GM12878 (cell line): Measurements from ENCODE around the gene EBLN1. TPM values are rescaled to one million over a fixed set of nuclear protein-coding genes. Genes with fewer than 3 reads are reported as not detected.

Experiments used
- ATF2 ChIP-seq: IDR thresholded peaks from 2 replicates; pipeline ENCODE4 v1.6.1; 2012; ENCODE audit warnings: low read length, inconsistent platforms
- BACH1 ChIP-seq: fragments of 450-650 bp; IDR thresholded peaks from 2 replicates; pipeline ENCODE4 v1.6.1; 2017; ENCODE audit warnings: mild to moderate bottlenecking, borderline replicate concordance
- BMI1 ChIP-seq: fragments of 450-650 bp; IDR thresholded peaks from 2 replicates; pipeline ENCODE4 v1.6.1; 2016; ENCODE audit warnings: mild to moderate bottlenecking, moderate library complexity, borderline replicate concordance
- CBFB ChIP-seq: IDR thresholded peaks from 2 replicates; pipeline ENCODE4 v1.6.1; 2016; ENCODE audit warnings: antibody characterized with exemption, low read depth
- CEBPB ChIP-seq, 2 experiments: fragments of 150-350 bp in 1 of 2; IDR thresholded peaks; 2 replicates each; pipeline ENCODE4 v1.6.1; 2012 to 2014; ENCODE audit warnings: low read depth in 2 of 2, low read length in 2 of 2, borderline replicate concordance in 1 of 2, inconsistent platforms in 1 of 2
- DPF2 ChIP-seq: fragments of 450-650 bp; IDR thresholded peaks from 2 replicates; pipeline ENCODE4 v1.6.1; 2017; ENCODE audit warnings: mild to moderate bottlenecking
- EGR1 ChIP-seq, 2 experiments: IDR thresholded peaks; 1 replicate in 1 of 2; 2 replicates in 1 of 2; pipeline ENCODE4 v1.6.1; 2011 to 2012; ENCODE audit warnings: low read depth in 2 of 2, low read length in 2 of 2, borderline replicate concordance in 1 of 2, mild to moderate bottlenecking in 1 of 2, moderate library complexity in 1 of 2
- FOXK2 ChIP-seq: fragments of 450-650 bp; IDR thresholded peaks from 2 replicates; pipeline ENCODE4 v1.6.1; 2017; ENCODE audit warnings: mild to moderate bottlenecking, moderate library complexity
- GABPA ChIP-seq: IDR thresholded peaks from 2 replicates; pipeline ENCODE4 v1.6.1; 2014; ENCODE audit warnings: antibody characterized with exemption, low read depth, mild to moderate bottlenecking, inconsistent platforms
- GATAD2B ChIP-seq: fragments of 450-650 bp; conservative IDR thresholded peaks from 2 replicates; pipeline ENCODE4 v1.6.1; 2017; ENCODE audit warnings: low read depth, mild to moderate bottlenecking, moderate library complexity
- HDAC2 ChIP-seq: fragments of 200-600 bp; sonication (generic); IDR thresholded peaks from 2 replicates; pipeline ENCODE4 v1.6.1; 2017
- MTA2 ChIP-seq: fragments of 450-650 bp; IDR thresholded peaks from 2 replicates; pipeline ENCODE4 v1.6.1; 2016; ENCODE audit warnings: low read depth, mild to moderate bottlenecking, moderate library complexity
- NFIC ChIP-seq: IDR thresholded peaks from 2 replicates; pipeline ENCODE4 v1.6.1; 2012; ENCODE audit warnings: low read depth, mild to moderate bottlenecking, inconsistent platforms, low read length, moderate library complexity
- NKRF ChIP-seq: fragments of 450-650 bp; conservative IDR thresholded peaks from 2 replicates; pipeline ENCODE4 v1.6.1; 2017; ENCODE audit warnings: mild to moderate bottlenecking, moderate library complexity
- PML ChIP-seq: IDR thresholded peaks from 2 replicates; pipeline ENCODE4 v1.6.1; 2012; ENCODE audit warnings: low read length, inconsistent platforms
- POLR2A ChIP-seq: IDR thresholded peaks from 2 replicates; pipeline ENCODE4 v1.6.1; 2011; ENCODE audit warnings: low read depth, mild to moderate bottlenecking, low read length
- RELB ChIP-seq: fragments of 450-650 bp; IDR thresholded peaks from 2 replicates; pipeline ENCODE4 v1.6.1; 2017; ENCODE audit warnings: low read depth, mild to moderate bottlenecking, moderate library complexity
- RFX5 ChIP-seq: IDR thresholded peaks from 2 replicates; pipeline ENCODE4 v1.6.1; 2011; ENCODE audit warnings: low read depth, low read length, improper control_type of control experiment
- RUNX3 ChIP-seq: IDR thresholded peaks from 2 replicates; pipeline ENCODE4 v1.6.1; 2012; ENCODE audit warnings: low read length, inconsistent platforms
- SKIL ChIP-seq: fragments of 450-650 bp; IDR thresholded peaks from 2 replicates; pipeline ENCODE4 v1.6.1; 2017; ENCODE audit warnings: mild to moderate bottlenecking, low read depth, inconsistent platforms; ENCODE audit not compliant: poor library complexity, severe bottlenecking
- TCF12 ChIP-seq: IDR thresholded peaks from 2 replicates; pipeline ENCODE4 v1.6.1; 2011; ENCODE audit warnings: low read depth, mild to moderate bottlenecking, low read length
- YY1 ChIP-seq: IDR thresholded peaks from 2 replicates; pipeline ENCODE4 v1.6.1; 2011; ENCODE audit warnings: low read depth, mild to moderate bottlenecking, low read length
- ZSCAN29 ChIP-seq: fragments of 450-650 bp; IDR thresholded peaks from 2 replicates; pipeline ENCODE4 v1.6.1; 2017; ENCODE audit warnings: mild to moderate bottlenecking, moderate library complexity
- polyA plus RNA-seq, 11 experiments: library from polyadenylated mRNA; depleted of rRNA in 4 of 11; unstranded in 6 of 11; stranded (reverse) in 5 of 11; fragments of >200 nt; fragmentation: Nextera tagmentation in 4 of 11; fragmentation: Illumina TruSeq in 1 of 11; extraction: Ambion mirVana in 4 of 11; extraction: Trizol in 1 of 11; gene quantifications; 1 replicate in 1 of 11; 2 replicates in 10 of 11; pipeline versions ENCODE4 v1.2.1 to v1.2.3, GENCODE V29; 2011 to 2016; ENCODE audit warnings: inconsistent platforms in 2 of 11, missing spikeins in 2 of 11, low read depth in 1 of 11
- total RNA-seq, 4 experiments: library from RNA; depleted of rRNA in 3 of 4; stranded (reverse); fragments of >200 nt in 3 of 4; fragmentation: Illumina TruSeq in 1 of 4; extraction: Trizol in 1 of 4; gene quantifications; 2 replicates each; pipeline versions ENCODE4 v1.2.1 to v1.2.3, GENCODE V29; 2013 to 2021

EBLN1 gene
- total and polyA plus RNA-seq, 10 of the 15 experiments (the other 5 are each of a cell fraction or from before 2014, with no cell fraction given), result not detected

- TF ChIP-seq EGR1 (IDR thresholded peaks at IDR 0.05; ENCODE audit: borderline replicate concordance in 1 of 2, low read depth in 2 of 2, low read length in 2 of 2) (no peak; a peak in 1 of 3 replicates), NKRF (0 out of 2 replicates have a peak, but pooled peaks have one; percentile 37), POLR2A (peak; percentile 68), SKIL (peak; percentile 87), FOXK2 (no peak), CEBPB (IDR thresholded peaks at IDR 0.05; ENCODE audit: borderline replicate concordance in 1 of 2, low read depth in 2 of 2, low read length in 2 of 2) (peak in 1 of 2 experiments; percentile 69; a peak in 1 of 4 replicates), ZSCAN29 (peak; percentile 89), CBFB (peak; percentile 85), RFX5 (no peak), GATAD2B (peak; percentile 81), HDAC2 (no peak), YY1 (peak; percentile 65; the same call in 1 of the 2 replicates), ATF2 (peak; percentile 44; the same call in 1 of the 2 replicates), DPF2 (peak; percentile 74), PML (peak; percentile 77), TCF12 (0 out of 2 replicates have a peak, but pooled peaks have one; percentile 2), GABPA (peak; percentile 68; the same call in 1 of the 2 replicates), BMI1 (no peak), RELB (peak; percentile 61), BACH1 (peak; percentile 9; the same call in 1 of the 2 replicates), RUNX3 (peak; percentile 81), NFIC (peak; percentile 65), MTA2 (peak; percentile 55; the same call in 1 of the 2 replicates)
These were observed 11.4 kb upstream of the EBLN1 start (continued) for GRCh38 chr10:22228943-22229801.
